Femur (tissue), 1 donor: ENCODE results near the gene GCHFR.

Source experiments
- DNase-seq: peaks from one replicate; pipeline ENCODE4 v3.0.0-alpha.2; 2017

GCHFR gene

GRCh38 chr15:40815042-40815698, 51.3 kb downstream of the GCHFR start:
- no peak for DNase-seq
